ENCODE results near the gene CMIP. TPM values are rescaled to one million over a fixed set of nuclear protein-coding genes. Genes with fewer than 3 reads are reported as not detected.
A peak's percentile ranks its signal among the peaks of the same experiment; 100 is the strongest.

Gene CMIP
- polyA plus RNA-seq, 3 donors from 2014 or later = 0.53 to 1.7 TPM; not detected in 1

DNA sequence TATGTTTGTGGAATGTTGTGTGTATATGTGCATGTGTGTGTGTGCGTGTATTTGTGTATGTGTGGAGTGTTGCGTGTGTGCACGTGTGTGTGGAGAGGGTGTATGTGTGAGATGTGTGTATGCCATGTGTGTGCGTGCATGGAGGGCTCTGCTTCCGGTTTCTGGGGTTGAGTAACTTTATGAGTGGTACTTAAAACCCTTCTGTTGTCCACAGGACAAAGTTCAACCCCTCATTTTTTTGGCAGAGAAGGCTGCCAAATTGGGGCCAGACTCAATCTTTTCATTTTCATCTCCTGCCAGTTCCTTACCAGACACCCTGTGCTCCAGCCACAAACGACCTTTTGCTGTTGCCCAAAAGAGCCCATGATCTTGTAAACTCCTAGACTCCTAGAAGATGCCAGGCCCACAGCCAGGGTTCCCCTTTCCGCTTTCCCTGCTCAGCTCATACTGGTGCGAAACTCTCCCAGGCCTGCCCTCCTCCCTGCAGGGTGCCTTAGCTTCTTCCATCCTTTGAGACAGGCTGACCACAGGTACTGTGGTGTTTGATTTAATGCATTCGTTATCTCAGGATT lies 100.2 kb downstream of the CMIP start:
- H3K4me1 Mint-ChIP-seq = peaks cover 61 to 72% of the 10 kb centered on the region in 2 donors
- H3K36me3 Mint-ChIP-seq = peaks cover 0 to under 1% (median 0%) of the 10 kb centered on the region in 3 donors

DNA sequence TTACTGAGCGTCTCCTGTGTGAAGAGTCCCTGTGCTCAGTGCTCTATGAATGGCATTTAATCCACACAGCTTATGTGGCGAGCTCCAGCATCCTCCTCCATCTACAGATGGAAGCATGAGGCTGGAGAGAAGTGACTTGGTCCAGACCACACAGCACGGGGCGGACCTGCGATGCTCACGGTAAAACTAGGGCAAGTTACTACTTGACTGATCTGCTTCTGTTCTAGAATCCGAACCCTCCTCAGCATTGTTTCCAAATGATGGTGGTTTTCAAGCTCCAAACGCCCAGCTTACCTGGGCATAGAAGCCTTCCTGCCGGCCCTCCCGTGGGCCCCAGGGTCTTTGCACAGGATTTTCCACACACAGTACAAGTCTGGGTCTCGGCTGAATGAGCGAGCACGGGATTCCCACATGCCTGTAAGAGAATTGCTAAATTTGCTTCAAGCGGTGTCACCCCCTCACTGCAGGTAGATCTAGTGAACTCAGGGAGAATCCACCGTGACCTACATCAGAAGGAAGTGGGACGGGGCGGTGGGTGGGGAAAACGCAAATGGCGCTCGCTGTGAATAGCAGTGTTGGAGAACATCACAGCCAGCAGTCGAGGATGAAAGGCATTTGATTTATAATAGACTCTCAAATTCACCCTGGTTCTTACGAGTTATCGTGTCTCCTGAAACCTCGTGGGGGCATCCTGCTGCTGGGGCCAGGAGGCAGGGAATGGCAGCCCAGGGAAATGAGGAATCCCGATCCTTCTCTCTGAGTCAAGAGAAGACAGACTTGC lies 101.1 kb downstream of the CMIP start:
- H3K27me3 Mint-ChIP-seq (ENCODE audit: low read depth in 3 of 3) = peaks cover 5 to 10% (median 9%) of the 10 kb centered on the region in 3 donors
- H3K4me3 Mint-ChIP-seq = peak overlapping the region in 1 of 5 donors; percentile 45
- H3K9me3 Mint-ChIP-seq = no peaks in the 10 kb centered on the region
- H3K4me1 Mint-ChIP-seq = peaks cover 69 to 74% of the 10 kb centered on the region in 2 donors
- no peaks in the 10 kb centered on the region for H3K36me3 Mint-ChIP-seq
- H3K27ac Mint-ChIP-seq = peak overlapping the region in 4 of 6 donors; percentile 54 to 86 (median 76)
- no peak for DNase-seq

More for the DNA sequence above, 100.2 kb downstream of the CMIP start:
- H3K27me3 Mint-ChIP-seq (ENCODE audit: low read depth in 3 of 3) = peaks cover 5 to 9% (median 9%) of the 10 kb centered on the region in 3 donors
- no peaks in the 10 kb centered on the region for H3K9me3 Mint-ChIP-seq
- peak overlapping the region; percentile 10 to 63 (median 53) for H3K4me3 Mint-ChIP-seq
- DNase-seq = no peak
- peak overlapping the region; percentile 52 to 88 (median 80) for H3K27ac Mint-ChIP-seq

DNA sequence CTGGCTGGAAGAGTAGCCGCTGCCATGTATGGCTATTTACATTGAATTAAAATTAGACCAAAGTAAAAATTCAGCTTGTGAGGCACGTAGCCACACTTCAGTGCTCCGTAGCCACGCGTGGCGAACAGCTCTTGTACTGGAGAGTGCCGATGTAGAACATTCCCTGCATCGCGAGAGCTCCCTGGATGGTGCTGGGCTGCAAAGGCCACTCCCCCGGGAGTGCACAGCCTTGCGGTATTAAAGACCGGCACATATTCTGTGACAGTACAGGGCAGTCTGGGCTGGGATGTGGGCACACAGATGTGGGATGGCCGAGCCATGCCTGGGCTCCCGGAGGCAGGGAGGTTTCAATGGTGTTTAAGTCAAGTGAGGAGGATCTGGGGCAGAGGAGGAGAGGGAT lies 102.2 kb downstream of the CMIP start:
- Mint-ChIP-seq H3K27ac (peak overlapping the region in 4 of 6 donors; percentile 67 to 84 (median 70)), H3K9me3 (no peaks in the 10 kb centered on the region), H3K27me3 (ENCODE audit: low read depth in 3 of 3) (peaks cover 5 to 10% (median 9%) of the 10 kb centered on the region in 3 donors), H3K4me3 (no peak overlapping the region), H3K36me3 (no peaks in the 10 kb centered on the region), H3K4me1 (peaks cover 74 to 76% of the 10 kb centered on the region in 2 donors)
- DNase-seq = no peak

DNA sequence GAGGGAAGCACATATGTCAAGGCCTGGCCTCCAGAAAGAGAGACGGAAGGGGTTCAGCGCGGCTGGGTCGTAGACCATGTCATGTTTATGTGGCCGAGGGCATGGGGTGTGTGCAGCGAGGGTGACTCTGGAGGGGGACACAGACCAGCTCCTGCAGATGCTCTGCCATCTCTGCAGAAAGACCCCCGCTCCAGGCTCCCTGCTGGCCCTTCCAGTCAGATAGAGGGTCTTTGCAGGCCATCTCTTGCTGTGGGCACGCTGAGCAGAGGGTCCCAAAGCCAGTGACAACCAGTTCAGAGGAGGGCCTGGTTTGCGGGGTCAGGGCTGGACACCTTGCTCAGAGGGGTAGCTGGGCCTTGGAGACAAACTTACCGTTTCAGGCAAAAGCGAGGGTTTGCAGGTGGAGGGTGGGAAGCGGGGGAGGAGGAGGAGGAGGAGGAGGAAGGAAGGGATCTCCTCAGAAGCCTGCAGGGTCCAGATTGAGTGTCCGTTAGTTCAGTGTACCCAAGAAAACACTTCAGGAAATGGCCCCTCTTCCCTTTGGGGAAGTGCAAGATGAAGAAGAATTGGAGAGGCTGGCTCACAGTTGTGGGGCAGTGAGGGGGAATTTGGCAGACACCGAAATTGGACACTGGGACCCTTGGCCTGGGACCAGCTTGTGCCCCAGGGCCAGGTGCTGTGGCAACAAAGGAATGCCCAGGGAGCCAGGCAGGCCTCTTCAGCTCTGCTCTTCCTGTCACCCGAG lies 102.8 kb downstream of the CMIP start:
- H3K36me3 Mint-ChIP-seq = no peaks in the 10 kb centered on the region
- peak overlapping the region in 4 of 6 donors; percentile 5 to 74 (median 64) for H3K27ac Mint-ChIP-seq
- peaks cover 5 to 10% (median 8%) of the 10 kb centered on the region in 3 donors for H3K27me3 Mint-ChIP-seq (ENCODE audit: low read depth in 3 of 3)
- H3K4me3 Mint-ChIP-seq = no peak overlapping the region
- DNase-seq = no peak
- no peaks in the 10 kb centered on the region for H3K9me3 Mint-ChIP-seq
- peaks cover 75 to 76% of the 10 kb centered on the region in 2 donors for H3K4me1 Mint-ChIP-seq

DNA sequence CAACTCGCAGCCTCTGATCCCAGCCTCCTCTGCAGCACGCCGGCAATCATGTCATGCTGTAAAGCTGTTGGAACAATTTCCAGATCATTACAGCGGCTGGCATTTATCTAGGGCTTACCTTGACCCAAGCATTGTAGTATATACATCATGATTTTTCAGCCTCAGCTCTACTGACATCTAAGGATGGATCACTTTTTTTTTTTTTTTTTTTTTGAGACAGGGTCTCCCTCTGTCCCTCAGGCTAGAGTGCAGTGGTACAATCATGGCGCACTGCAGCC lies 103.3 kb downstream of the CMIP start:
- H3K4me3 Mint-ChIP-seq = no peak overlapping the region
- no peaks in the 10 kb centered on the region for H3K36me3 Mint-ChIP-seq
- H3K9me3 Mint-ChIP-seq = no peaks in the 10 kb centered on the region
- peaks cover 76% of the 10 kb centered on the region in 2 donors for H3K4me1 Mint-ChIP-seq
- DNase-seq = no peak
- peaks cover 4 to 13% (median 10%) of the 10 kb centered on the region in 3 donors for H3K27me3 Mint-ChIP-seq (ENCODE audit: low read depth in 3 of 3)
- no peak overlapping the region for H3K27ac Mint-ChIP-seq

DNA sequence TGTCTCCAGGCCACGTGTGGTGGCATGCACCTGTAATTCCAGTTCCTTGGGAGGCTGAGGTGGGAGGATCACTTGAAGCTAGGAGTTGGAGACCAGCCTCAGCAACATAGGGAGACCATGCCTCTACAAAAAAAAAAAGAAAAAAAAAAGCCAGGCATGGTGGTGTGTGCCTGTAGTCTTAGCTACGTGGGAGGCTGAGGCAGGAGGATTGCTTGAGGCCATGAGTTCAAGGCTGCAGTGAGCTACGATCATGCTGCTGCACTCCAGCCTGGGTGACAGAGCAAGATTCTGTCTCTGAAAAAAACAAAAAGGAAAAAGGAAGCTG lies 103.9 kb downstream of the CMIP start:
- peak overlapping the region in 1 of 6 donors; percentile 49 for H3K27ac Mint-ChIP-seq
- H3K9me3 Mint-ChIP-seq = no peaks in the 10 kb centered on the region
- no peak overlapping the region for H3K4me3 Mint-ChIP-seq
- DNase-seq = no peak
- H3K4me1 Mint-ChIP-seq = peaks cover 76 to 78% of the 10 kb centered on the region in 2 donors
- no peaks in the 10 kb centered on the region for H3K36me3 Mint-ChIP-seq
- peaks cover 6 to 13% (median 10%) of the 10 kb centered on the region in 3 donors for H3K27me3 Mint-ChIP-seq (ENCODE audit: low read depth in 3 of 3)

DNA sequence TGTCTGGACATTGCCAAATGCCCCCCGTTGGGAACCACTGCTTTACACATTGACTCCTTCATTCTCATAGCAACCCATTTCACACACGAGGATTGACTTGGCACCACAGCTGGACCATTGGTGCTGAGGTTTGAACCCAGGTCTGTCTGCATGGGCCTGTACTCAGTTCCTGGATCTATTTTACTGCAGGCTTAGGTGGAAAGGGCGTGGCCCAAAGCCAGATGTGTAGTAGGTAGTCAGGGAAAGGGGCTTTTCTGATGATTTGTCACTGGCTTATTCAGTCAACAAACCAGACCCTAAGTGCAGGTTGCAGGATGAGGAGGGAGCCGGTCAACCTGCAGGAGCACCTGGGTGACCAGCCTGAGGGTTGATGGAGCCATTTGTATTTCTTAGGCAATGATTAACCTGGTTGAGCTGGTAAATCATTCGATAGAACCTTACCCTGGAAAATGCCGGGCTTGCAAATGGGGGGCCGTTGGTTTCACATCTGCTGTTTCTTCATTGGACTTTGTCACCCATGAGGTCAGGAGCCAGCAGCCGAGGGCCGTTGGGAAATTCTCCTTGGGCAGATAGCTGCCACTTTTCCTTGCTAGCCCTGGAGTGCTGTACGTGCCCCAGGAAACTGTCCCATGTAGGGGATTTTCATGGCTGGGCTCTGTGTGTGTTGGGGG lies 104.4 kb downstream of the CMIP start:
- DNase-seq = no peak
- H3K36me3 Mint-ChIP-seq = no peaks in the 10 kb centered on the region
- H3K4me3 Mint-ChIP-seq = no peak overlapping the region
- H3K27ac Mint-ChIP-seq = peak overlapping the region in 3 of 6 donors; percentile 21 to 49 (median 22)
- H3K9me3 Mint-ChIP-seq = no peaks in the 10 kb centered on the region
- peaks cover 8 to 13% (median 10%) of the 10 kb centered on the region in 3 donors for H3K27me3 Mint-ChIP-seq (ENCODE audit: low read depth in 3 of 3)
- H3K4me1 Mint-ChIP-seq = peaks cover 76 to 78% of the 10 kb centered on the region in 2 donors

DNA sequence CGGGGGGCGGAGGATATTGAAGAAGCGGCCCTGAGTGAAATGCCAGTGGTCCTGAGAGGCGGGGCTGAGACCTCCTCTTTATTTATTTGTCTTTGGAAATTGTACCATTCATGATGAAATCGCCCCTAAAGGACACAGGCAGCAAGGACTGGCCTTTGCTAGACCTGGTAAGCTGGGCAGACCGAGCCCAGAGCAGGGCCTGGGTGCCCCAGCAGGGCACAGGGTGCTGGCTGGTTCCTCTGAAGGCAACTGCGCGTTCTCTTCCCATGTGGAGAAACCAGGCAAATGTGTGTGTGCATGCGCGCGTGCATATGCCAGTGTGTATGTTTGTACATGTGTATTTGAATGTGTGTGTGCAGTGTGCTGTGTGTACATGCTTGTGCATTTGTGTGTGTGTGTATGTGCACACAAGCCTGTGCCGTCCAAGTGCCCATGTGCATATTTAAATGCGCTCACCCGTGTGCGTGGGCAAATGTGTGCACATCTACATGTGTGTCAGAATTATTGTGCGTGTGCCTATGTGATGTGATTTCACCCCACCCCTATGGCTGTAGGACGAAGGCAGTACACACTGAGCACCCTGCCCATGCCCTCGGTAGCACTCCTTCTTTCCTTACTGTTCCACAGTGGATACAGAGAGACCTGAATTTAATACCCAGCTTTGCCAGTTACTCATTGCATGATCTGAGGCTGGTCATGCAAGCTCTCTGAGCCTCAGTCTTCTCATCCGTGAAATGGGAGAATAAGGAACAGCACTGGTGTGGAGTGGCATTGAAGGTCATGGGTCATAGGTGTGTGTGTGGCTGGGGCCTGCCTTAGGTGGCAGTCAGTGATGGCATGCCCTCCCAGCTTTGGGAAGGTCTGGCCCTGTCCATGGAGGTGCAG lies 105.2 kb downstream of the CMIP start:
- no peak for DNase-seq
- H3K9me3 Mint-ChIP-seq = no peaks in the 10 kb centered on the region
- H3K4me1 Mint-ChIP-seq = peaks cover 76 to 78% of the 10 kb centered on the region in 2 donors
- no peak overlapping the region for H3K4me3 Mint-ChIP-seq
- no peaks in the 10 kb centered on the region for H3K36me3 Mint-ChIP-seq
- H3K27ac Mint-ChIP-seq = peak overlapping the region in 4 of 6 donors; percentile 31 to 74 (median 54)
- H3K27me3 Mint-ChIP-seq (ENCODE audit: low read depth in 3 of 3) = peaks cover 4 to 13% (median 8%) of the 10 kb centered on the region in 3 donors

DNA sequence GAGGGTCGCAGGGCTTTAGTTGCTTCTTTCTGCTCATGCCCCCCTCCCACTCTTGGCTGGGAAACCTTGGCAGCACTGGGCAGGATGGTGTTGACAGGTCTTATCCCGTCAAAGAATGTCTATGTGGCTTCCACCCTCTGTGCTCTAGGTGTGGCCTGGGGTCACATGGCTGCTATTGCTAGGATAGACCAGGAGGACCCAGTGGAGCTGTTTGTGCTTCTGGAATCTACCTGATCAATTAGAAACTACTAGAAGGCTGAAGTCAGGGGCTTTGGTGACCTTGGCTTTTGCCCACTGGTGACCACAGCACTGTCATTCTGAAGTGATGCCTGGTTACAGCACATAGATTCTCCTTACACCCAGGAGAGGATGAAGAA lies 105.8 kb downstream of the CMIP start:
- Mint-ChIP-seq H3K36me3 (no peaks in the 10 kb centered on the region), H3K27ac (peak overlapping the region in 5 of 6 donors; percentile 45 to 91 (median 84)), H3K4me3 (no peak overlapping the region), H3K4me1 (peaks cover 76% of the 10 kb centered on the region in 2 donors), H3K27me3 (ENCODE audit: low read depth in 3 of 3) (peaks cover 4 to 13% (median 8%) of the 10 kb centered on the region in 3 donors), H3K9me3 (no peaks in the 10 kb centered on the region)
- no peak for DNase-seq

DNA sequence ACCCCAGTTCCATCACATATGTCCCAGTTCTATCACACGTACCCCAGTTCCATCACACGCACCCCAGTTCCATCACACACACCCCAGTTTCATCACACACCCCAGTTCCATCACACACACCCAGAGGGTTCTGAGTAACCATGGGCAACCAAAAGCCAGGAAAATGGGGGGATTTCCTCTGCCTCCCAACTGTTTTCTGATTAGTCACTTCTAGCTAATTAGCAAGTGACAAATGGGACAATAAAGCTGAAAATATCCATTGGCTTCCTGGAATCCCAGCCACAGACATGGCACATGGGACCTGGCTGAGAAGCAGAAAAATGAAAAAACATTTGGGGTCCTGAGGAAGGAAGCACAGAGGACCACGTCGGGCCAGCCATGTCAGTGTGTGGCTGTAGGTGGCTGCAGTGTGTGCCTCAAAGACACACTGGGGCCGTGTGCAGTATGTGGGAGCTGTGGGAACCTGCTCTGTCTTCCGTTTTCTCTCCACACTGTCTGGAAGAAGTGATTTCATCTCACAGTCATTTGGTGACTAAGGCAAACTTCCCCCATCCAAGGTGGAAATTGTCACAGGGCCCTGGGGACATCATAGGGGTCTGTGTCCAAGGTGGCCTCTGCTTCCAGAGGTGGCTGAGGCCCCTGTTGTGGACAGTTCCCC lies 106.7 kb downstream of the CMIP start:
- Mint-ChIP-seq H3K4me1 (peaks cover 74 to 76% of the 10 kb centered on the region in 2 donors), H3K9me3 (no peaks in the 10 kb centered on the region), H3K27me3 (ENCODE audit: low read depth in 3 of 3) (peaks cover 2 to 11% (median 10%) of the 10 kb centered on the region in 3 donors), H3K4me3 (peak overlapping the region in 2 of 5 donors; percentile 10 to 26), H3K36me3 (peaks cover 0 to under 1% (median under 1%) of the 10 kb centered on the region in 3 donors), H3K27ac (peak overlapping the region; percentile 52 to 91 (median 80))
- DNase-seq = no peak

DNA sequence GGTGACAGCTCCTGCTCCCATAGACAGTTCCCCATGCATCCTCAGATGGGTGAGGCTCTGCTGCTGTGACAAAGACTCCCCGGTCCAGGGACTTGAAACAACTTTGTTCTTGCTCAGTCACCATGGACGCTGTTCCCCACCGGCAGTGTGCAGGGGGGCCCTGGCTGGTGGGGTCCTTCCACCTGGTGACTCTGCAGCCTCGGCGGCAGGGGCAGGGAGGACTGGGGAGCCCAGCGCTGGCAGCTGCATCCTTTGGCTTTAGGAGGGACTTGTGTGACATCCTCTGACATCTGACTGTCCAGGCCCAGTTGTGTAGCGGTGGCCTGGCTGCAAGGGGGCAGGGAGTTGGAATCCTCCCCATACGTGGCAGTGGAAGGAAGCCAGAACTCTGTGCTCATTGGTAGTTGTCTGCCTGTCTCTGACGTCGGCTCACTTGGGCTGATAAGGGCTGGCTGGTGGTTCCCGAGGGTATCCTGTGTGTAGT lies 107.3 kb downstream of the CMIP start:
- H3K9me3 Mint-ChIP-seq = no peaks in the 10 kb centered on the region
- H3K27ac Mint-ChIP-seq = peak overlapping the region; percentile 52 to 88 (median 80)
- peaks cover 75 to 76% of the 10 kb centered on the region in 2 donors for H3K4me1 Mint-ChIP-seq
- H3K4me3 Mint-ChIP-seq = peak overlapping the region in 2 of 5 donors; percentile 13 to 26
- H3K36me3 Mint-ChIP-seq = peaks cover 0 to 4% (median 4%) of the 10 kb centered on the region in 3 donors
- DNase-seq = peak; percentile 29 to 43 (median 35)
- H3K27me3 Mint-ChIP-seq (ENCODE audit: low read depth in 3 of 3) = peaks cover 2 to 11% (median 8%) of the 10 kb centered on the region in 3 donors

DNA sequence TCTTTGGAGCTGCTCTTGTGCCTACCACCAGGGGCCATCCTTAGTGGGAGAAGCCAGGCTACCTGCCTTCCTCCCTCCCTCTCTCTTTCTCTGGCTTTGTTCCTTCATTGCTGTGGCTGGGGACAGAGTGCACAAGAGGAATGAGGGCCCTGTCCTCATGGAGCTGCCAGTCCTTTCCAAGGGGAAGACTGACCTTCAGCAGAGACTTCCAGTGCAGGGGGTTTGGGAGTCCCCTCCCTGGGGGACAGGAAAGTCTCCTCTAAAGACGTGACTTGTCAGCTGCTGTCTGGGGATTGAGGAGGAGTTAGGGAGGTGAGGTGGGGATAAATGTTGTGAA lies 108.1 kb downstream of the CMIP start:
- peaks cover 76 to 78% of the 10 kb centered on the region in 2 donors for H3K4me1 Mint-ChIP-seq
- no peaks in the 10 kb centered on the region for H3K9me3 Mint-ChIP-seq

More for the DNA sequence above, 108.1 kb downstream of the CMIP start:
- Mint-ChIP-seq H3K36me3 (peaks cover 0 to 4% (median 4%) of the 10 kb centered on the region in 3 donors), H3K27me3 (ENCODE audit: low read depth in 3 of 3) (peaks cover 2 to 10% (median 5%) of the 10 kb centered on the region in 3 donors), H3K4me3 (no peak overlapping the region), H3K27ac (peak overlapping the region; percentile 52 to 88 (median 80))
- no peak for DNase-seq
